Heart left ventricle (tissue), 13 donors: Measurements from ENCODE around the gene TRPM3.

Source experiments
- CTCF ChIP-seq, 12 donors: fragments of 200-600 bp; sonication (generic) in 4 of 12; IDR thresholded peaks; one replicate each; pipeline versions ENCODE4 v1.5.0 to v1.8.0; 2018 to 2022; ENCODE audit warnings: antibody characterized with exemption in 12 of 12, mild to moderate bottlenecking in 5 of 12
- POLR2A ChIP-seq, 2 donors: fragments of 450-650 bp; IDR thresholded peaks; one replicate each; pipeline ENCODE4 v1.6.1; 2017; ENCODE audit warnings: antibody characterized with exemption in 2 of 2, mild to moderate bottlenecking in 2 of 2, moderate library complexity in 2 of 2
- donor health status: ischemic (EF 13 %, LVEDD 7.1; RV severe dilation, severe dysfunction).
- donor health status: DM: no; HTN: yes; CAD: no.
- donor health status: DM: no; HTN: no; CAD: no.
- donor health status: ischemic (EF 25% LVEDD 6.9; RV normal size, moderate dysfunction).
- donor health status: ischemic (EF 25% LVEDD 5.7; RV mildly dilated, moderate dysfunction).
- donor health status: ischemic (EF 35%, LVEDD 5.7; RV mildly dilated, moderate dysfunction).
- donor health status: nonischemic (EF 11% LVEDD 7.7; RV severe dilation, severe dysfunction).
- donor health status: DM: yes; HTN: yes; CAD: no.
- donor health status: PGD.
- donor health status: ischemic (EF 29% LVEDD 5.4; RV normal size, mild dysfunction).
- donor health status: nonischemic (EF 23%, LVEDD 6.1; RV moderate dilation, normal function).

- TF ChIP-seq CTCF (IDR thresholded peaks at IDR 0.05) (no peak), POLR2A (IDR thresholded peaks at IDR 0.05) (no peak)
Measured at GRCh38 chr9:70490478-70490877, 630.9 kb downstream of the TRPM3 start.
